C1 segment of cervical spinal cord (tissue), 14 donors: ENCODE measurements around the gene ITPRID1.

Experiments
- DNase-seq, 14 donors: peaks; one replicate each; lab custom pipeline; 2025; lab: John Stamatoyannopoulos, UW

ITPRID1 gene

GRCh38 chr7:31633894-31634494 is 120.1 kb downstream of the ITPRID1 start:
- peak in 6 of 14 donors; percentile 4 to 67 (median 18) for DNase-seq

- DNase-seq = no peak
These were observed 126.5 kb downstream of the ITPRID1 start for GRCh38 chr7:31640381-31640780.

GRCh38 chr7:31642681-31643115 is 128.8 kb downstream of the ITPRID1 start:
- DNase-seq = peak in 3 of 14 donors; percentile 7 to 84 (median 21)

GRCh38 chr7:31646942-31647341 is 133.1 kb downstream of the ITPRID1 start:
- DNase-seq = no peak

- DNase-seq = no peak
These were observed 133.6 kb downstream of the ITPRID1 start for GRCh38 chr7:31647511-31647910.

GRCh38 chr7:31648288-31648687 is 134.4 kb downstream of the ITPRID1 start:
- no peak for DNase-seq

GRCh38 chr7:31648880-31649279 is 135.0 kb downstream of the ITPRID1 start:
- no peak for DNase-seq

GRCh38 chr7:31651234-31652062 is 137.6 kb downstream of the ITPRID1 start:
- no peak for DNase-seq

- no peak for DNase-seq
These were observed 138.1 kb downstream of the ITPRID1 start for GRCh38 chr7:31652063-31652326.

GRCh38 chr7:31663072-31663471 is 149.2 kb downstream of the ITPRID1 start:
- DNase-seq = no peak

- no peak for DNase-seq
These were observed 151.0 kb downstream of the ITPRID1 start for GRCh38 chr7:31664890-31665289.

- DNase-seq = no peak
These were observed 151.7 kb downstream of the ITPRID1 start for GRCh38 chr7:31665546-31665945.

- DNase-seq = no peak
These were observed 155.6 kb downstream of the ITPRID1 start for GRCh38 chr7:31669461-31669860.

- no peak for DNase-seq
These were observed 165.8 kb downstream of the ITPRID1 start for GRCh38 chr7:31679574-31680305.

- no peak for DNase-seq
These were observed 169.7 kb downstream of the ITPRID1 start for GRCh38 chr7:31683445-31684225.

- peak in 1 of 14 donors; percentile 3 for DNase-seq
These were observed 173.3 kb downstream of the ITPRID1 start, which contains the start of gene PPP1R17 for GRCh38 chr7:31687024-31687748. Gene PPP1R17 (plus strand): TSS chr7:31687215. CDS start chr7:31692442, 5,227 bp downstream.

- no peak for DNase-seq
These were observed 174.5 kb downstream of the ITPRID1 start for GRCh38 chr7:31688372-31688771.

GRCh38 chr7:31688996-31689395 is 175.1 kb downstream of the ITPRID1 start:
- no peak for DNase-seq

- no peak for DNase-seq
These were observed 177.0 kb downstream of the ITPRID1 start for GRCh38 chr7:31690935-31691334.

- no peak for DNase-seq
These were observed 178.6 kb downstream of the ITPRID1 start for GRCh38 chr7:31692451-31692850.

- DNase-seq = no peak
These were observed 179.0 kb downstream of the ITPRID1 start for GRCh38 chr7:31692871-31693270.
